SK-N-SH treated with all-trans-retinoic acid at 6 μM for 48 hours (cell line): ENCODE results near the gene CLCN7.

Experiments used
- ATAC-seq: fragments of 200-7000 bp; cut with Tn5 transposase; 3 replicates; pipeline ENCODE4 v1.9.1; 2020; ENCODE audit warnings: mild to moderate bottlenecking, moderate library complexity
- ARNTL ChIP-seq: fragments of 450-650 bp; formaldehyde crosslinking; IDR thresholded peaks from 2 replicates; pipeline ENCODE4 v1.5.0; 2020; ENCODE audit warnings: low read depth, mild to moderate bottlenecking, moderate library complexity, borderline replicate concordance
- BACH2 ChIP-seq: fragments of 250-450 bp; sonication (Bioruptor Pico); IDR thresholded peaks from 2 replicates; pipeline ENCODE4 v1.9.0; 2021; ENCODE audit warnings: mild to moderate bottlenecking, borderline replicate concordance
- CSDC2 ChIP-seq: fragments of 250-450 bp; sonication (Bioruptor Pico); IDR thresholded peaks from 2 replicates; pipeline ENCODE4 v1.5.0; 2020; ENCODE audit warnings: mild to moderate bottlenecking, moderate library complexity
- ESRRG ChIP-seq: fragments of 250-450 bp; sonication (Bioruptor Pico); IDR thresholded peaks from 2 replicates; pipeline ENCODE4 v1.6.1; 2021; ENCODE audit warnings: mild to moderate bottlenecking
- GLIS3 ChIP-seq: fragments of 250-450 bp; sonication (Bioruptor Pico); IDR thresholded peaks from 2 replicates; pipeline ENCODE4 v1.5.0; 2020; ENCODE audit warnings: mild to moderate bottlenecking, moderate library complexity
- ISL1 ChIP-seq: fragments of 250-450 bp; sonication (Bioruptor Pico); IDR thresholded peaks from 2 replicates; pipeline ENCODE4 v2.1.2; 2022; ENCODE audit warnings: mild to moderate bottlenecking, moderate library complexity
- PPARA ChIP-seq: fragments of 250-450 bp; sonication (Bioruptor Pico); IDR thresholded peaks from 2 replicates; pipeline ENCODE4 v1.5.0; 2020; ENCODE audit warnings: mild to moderate bottlenecking, borderline replicate concordance
- RARB ChIP-seq: fragments of 250-450 bp; sonication (Bioruptor Pico); IDR thresholded peaks from 2 replicates; pipeline ENCODE4 v1.8.0; 2021; ENCODE audit warnings: mild to moderate bottlenecking, moderate library complexity
- SNAI2 ChIP-seq: fragments of 250-450 bp; sonication (Bioruptor Pico); IDR thresholded peaks from 2 replicates; pipeline ENCODE4 v1.5.0; 2020; ENCODE audit warnings: mild to moderate bottlenecking, moderate library complexity
- TCF4 ChIP-seq: fragments of 250-450 bp; sonication (Bioruptor Pico); IDR thresholded peaks from 2 replicates; pipeline ENCODE4 v1.8.0; 2021; ENCODE audit warnings: mild to moderate bottlenecking, moderate library complexity, borderline replicate concordance
- TOX ChIP-seq: fragments of 250-450 bp; sonication (Bioruptor Pico); IDR thresholded peaks from 2 replicates; pipeline ENCODE4 v1.8.0; 2021; ENCODE audit warnings: mild to moderate bottlenecking, moderate library complexity, borderline replicate concordance
- ZC3H10 ChIP-seq: fragments of 250-450 bp; sonication (Bioruptor Pico); IDR thresholded peaks from 2 replicates; pipeline ENCODE4 v1.5.1; 2021; ENCODE audit warnings: mild to moderate bottlenecking, moderate library complexity
- ZFP3 ChIP-seq: fragments of 250-450 bp; sonication (Bioruptor Pico); IDR thresholded peaks from 2 replicates; pipeline ENCODE4 v1.5.0; 2020; ENCODE audit warnings: mild to moderate bottlenecking, moderate library complexity
- ZFP30 ChIP-seq: fragments of 450-650 bp; formaldehyde crosslinking; IDR thresholded peaks from 2 replicates; pipeline ENCODE4 v1.5.0; 2022; ENCODE audit warnings: mild to moderate bottlenecking, moderate library complexity
- ZNF565 ChIP-seq: fragments of 450-650 bp; formaldehyde crosslinking; conservative IDR thresholded peaks from 2 replicates; pipeline ENCODE4 v1.5.0; 2020; ENCODE audit warnings: low read depth, mild to moderate bottlenecking, moderate library complexity
- ZNF70 ChIP-seq: fragments of 450-650 bp; formaldehyde crosslinking; IDR thresholded peaks from 2 replicates; pipeline ENCODE4 v1.5.0; 2020; ENCODE audit warnings: mild to moderate bottlenecking, moderate library complexity
- ZNF8 ChIP-seq: fragments of 450-650 bp; formaldehyde crosslinking; IDR thresholded peaks from 2 replicates; pipeline ENCODE4 v1.5.0; 2020; ENCODE audit warnings: mild to moderate bottlenecking, moderate library complexity
- TF ChIP-seq, protein P1 (sequence below): fragments of 250-450 bp; sonication (Bioruptor Pico); IDR thresholded peaks from 2 replicates; pipeline ENCODE4 v1.5.1; 2020; ENCODE audit warnings: low read depth, mild to moderate bottlenecking, moderate library complexity
- TF ChIP-seq, protein P2 (sequence below): fragments of 250-450 bp; sonication (Bioruptor Pico); IDR thresholded peaks from 2 replicates; pipeline ENCODE4 v1.8.0; 2020; ENCODE audit warnings: mild to moderate bottlenecking, moderate library complexity, borderline replicate concordance
- TF ChIP-seq, protein P3 (sequence below): fragments of 250-450 bp; sonication (Bioruptor Pico); IDR thresholded peaks from 2 replicates; pipeline ENCODE4 v1.5.1; 2021; ENCODE audit warnings: mild to moderate bottlenecking, moderate library complexity
- TF ChIP-seq, protein P4 (sequence below): fragments of 250-450 bp; sonication (Bioruptor Pico); IDR thresholded peaks from 2 replicates; pipeline ENCODE4 v1.8.0; 2021; ENCODE audit warnings: low read depth, mild to moderate bottlenecking, moderate library complexity, borderline replicate concordance

The CLCN7 gene

DNA sequence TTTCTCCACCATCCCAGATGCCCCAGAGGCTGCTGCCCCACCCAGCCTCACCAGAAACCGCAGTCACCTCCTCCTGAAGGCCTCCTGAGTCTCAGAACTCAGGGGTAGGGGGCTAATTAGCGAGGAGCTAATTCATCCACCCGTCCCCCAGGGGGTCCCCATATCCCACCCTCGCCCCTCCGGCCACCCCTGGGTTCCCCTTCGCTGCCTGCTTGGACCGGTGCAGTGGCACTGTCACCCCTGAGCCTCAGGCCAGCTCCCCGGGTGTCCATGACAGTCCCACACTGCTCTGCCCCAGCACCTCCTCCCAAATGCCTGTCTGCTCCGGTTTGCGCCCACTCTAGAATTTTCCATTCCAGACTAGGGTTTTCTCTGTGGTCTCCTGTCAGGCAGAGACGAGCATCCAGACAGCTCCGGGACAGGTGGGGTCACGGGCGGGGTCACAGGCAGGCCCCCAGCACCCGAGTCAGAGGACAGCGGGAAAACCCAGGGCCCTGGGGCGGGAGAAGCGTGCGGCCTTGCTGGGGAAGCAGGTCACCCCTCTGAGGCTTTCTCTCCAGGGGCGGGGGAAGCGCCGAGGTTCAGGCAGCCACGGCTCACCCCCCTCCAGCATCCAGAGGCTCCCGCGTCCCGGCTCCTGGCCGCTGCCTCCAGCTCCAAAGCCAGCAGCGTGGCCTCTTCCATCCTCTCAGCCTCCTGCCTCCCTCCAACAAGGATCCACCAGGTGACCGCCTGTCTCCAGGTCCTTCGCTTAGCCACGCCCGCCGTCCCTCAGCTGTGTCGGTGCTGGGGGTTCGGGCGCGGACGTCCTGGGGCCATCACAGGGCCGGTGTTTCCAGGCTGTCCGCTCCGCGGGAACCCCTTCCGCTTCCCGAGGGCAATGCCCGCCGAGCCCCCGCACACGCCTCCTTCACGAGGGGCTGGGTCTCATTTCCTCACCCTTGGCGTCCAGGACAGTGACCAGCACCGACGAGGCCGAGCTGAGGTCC lies 47.1 kb downstream of the CLCN7 start:
- TF ChIP-seq ZNF8 (CRISPR knock-in tag) (no peak), ARNTL (no peak), ZFP3 (CRISPR knock-in tag) (no peak), RARB (CRISPR knock-in tag) (no peak), SNAI2 (CRISPR knock-in tag) (no peak), ISL1 (CRISPR knock-in tag) (no peak), TCF4 (CRISPR knock-in tag) (no peak), GLIS3 (CRISPR knock-in tag) (no peak), ZNF565 (CRISPR knock-in tag) (no peak), PPARA (CRISPR knock-in tag) (no peak), BACH2 (CRISPR knock-in tag) (no peak), CSDC2 (CRISPR knock-in tag) (no peak), ZNF70 (CRISPR knock-in tag) (no peak), ESRRG (no peak)
- TF ChIP-seq, protein P1, sequence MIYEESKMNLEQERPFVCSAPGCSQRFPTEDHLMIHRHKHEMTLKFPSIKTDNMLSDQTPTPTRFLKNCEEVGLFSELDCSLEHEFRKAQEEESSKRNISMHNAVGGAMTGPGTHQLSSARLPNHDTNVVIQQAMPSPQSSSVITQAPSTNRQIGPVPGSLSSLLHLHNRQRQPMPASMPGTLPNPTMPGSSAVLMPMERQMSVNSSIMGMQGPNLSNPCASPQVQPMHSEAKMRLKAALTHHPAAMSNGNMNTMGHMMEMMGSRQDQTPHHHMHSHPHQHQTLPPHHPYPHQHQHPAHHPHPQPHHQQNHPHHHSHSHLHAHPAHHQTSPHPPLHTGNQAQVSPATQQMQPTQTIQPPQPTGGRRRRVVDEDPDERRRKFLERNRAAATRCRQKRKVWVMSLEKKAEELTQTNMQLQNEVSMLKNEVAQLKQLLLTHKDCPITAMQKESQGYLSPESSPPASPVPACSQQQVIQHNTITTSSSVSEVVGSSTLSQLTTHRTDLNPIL: no peak
- ATAC-seq: no peak

DNA sequence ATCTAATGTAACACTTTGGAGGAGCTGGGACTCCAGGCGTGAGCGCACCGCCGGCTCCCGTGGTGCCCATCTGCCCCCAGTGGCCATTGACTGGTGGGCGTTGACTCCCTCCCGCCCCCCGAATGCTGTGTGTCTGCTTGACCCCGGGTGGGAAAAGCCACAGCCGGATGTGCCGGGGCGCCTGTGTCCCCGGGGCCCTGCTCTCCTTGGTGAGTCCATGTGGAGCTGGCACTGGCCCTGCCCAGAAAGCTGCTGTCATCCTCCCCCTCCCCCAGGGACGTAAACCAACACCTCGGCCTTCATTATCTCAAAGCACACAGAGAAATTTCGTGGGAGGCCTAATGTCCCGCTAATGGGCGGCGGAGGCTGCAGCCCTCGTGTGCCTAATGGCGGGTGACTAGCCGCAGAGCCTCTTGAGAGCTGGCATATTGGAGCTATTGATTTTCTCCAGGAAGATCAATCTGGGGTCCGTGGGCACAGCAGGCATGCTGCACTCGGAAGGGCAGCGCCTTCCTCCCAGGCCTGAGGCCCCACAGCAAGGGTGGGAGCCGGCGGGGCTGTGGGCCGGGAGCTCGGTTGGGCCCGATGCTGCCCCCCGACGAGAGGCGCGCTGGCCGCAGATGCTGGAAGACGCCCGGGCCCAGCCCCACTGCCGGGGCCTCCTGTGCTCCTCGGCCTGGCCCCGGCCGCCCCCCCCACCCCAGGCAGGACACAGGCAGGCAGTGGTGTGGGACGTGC lies 47.9 kb downstream of the CLCN7 start:
- ATAC-seq: no peak
- TF ChIP-seq ARNTL (no peak), TOX (CRISPR knock-in tag) (no peak), ZC3H10 (CRISPR knock-in tag) (no peak), ZFP30 (CRISPR knock-in tag) (no peak), TCF4 (CRISPR knock-in tag) (no peak), ESRRG (no peak), ISL1 (CRISPR knock-in tag) (no peak), PPARA (CRISPR knock-in tag) (no peak), ZFP3 (CRISPR knock-in tag) (no peak), BACH2 (CRISPR knock-in tag) (no peak), GLIS3 (CRISPR knock-in tag) (no peak), ZNF70 (CRISPR knock-in tag) (no peak)
- TF ChIP-seq, protein P2, sequence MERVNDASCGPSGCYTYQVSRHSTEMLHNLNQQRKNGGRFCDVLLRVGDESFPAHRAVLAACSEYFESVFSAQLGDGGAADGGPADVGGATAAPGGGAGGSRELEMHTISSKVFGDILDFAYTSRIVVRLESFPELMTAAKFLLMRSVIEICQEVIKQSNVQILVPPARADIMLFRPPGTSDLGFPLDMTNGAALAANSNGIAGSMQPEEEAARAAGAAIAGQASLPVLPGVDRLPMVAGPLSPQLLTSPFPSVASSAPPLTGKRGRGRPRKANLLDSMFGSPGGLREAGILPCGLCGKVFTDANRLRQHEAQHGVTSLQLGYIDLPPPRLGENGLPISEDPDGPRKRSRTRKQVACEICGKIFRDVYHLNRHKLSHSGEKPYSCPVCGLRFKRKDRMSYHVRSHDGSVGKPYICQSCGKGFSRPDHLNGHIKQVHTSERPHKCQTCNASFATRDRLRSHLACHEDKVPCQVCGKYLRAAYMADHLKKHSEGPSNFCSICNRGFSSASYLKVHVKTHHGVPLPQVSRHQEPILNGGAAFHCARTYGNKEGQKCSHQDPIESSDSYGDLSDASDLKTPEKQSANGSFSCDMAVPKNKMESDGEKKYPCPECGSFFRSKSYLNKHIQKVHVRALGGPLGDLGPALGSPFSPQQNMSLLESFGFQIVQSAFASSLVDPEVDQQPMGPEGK (CRISPR knock-in tag): no peak
- TF ChIP-seq, protein P1: no peak
- TF ChIP-seq, protein P3, sequence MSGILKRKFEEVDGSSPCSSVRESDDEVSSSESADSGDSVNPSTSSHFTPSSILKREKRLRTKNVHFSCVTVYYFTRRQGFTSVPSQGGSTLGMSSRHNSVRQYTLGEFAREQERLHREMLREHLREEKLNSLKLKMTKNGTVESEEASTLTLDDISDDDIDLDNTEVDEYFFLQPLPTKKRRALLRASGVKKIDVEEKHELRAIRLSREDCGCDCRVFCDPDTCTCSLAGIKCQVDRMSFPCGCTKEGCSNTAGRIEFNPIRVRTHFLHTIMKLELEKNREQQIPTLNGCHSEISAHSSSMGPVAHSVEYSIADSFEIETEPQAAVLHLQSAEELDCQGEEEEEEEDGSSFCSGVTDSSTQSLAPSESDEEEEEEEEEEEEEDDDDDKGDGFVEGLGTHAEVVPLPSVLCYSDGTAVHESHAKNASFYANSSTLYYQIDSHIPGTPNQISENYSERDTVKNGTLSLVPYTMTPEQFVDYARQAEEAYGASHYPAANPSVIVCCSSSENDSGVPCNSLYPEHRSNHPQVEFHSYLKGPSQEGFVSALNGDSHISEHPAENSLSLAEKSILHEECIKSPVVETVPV (CRISPR knock-in tag): no peak
- TF ChIP-seq, protein P4, sequence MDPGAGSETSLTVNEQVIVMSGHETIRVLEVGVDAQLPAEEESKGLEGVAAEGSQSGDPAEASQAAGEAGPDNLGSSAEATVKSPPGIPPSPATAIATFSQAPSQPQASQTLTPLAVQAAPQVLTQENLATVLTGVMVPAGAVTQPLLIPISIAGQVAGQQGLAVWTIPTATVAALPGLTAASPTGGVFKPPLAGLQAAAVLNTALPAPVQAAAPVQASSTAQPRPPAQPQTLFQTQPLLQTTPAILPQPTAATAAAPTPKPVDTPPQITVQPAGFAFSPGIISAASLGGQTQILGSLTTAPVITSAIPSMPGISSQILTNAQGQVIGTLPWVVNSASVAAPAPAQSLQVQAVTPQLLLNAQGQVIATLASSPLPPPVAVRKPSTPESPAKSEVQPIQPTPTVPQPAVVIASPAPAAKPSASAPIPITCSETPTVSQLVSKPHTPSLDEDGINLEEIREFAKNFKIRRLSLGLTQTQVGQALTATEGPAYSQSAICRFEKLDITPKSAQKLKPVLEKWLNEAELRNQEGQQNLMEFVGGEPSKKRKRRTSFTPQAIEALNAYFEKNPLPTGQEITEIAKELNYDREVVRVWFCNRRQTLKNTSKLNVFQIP (CRISPR knock-in tag): no peak
